GM19467 (cell line): Measurements from ENCODE around the gene ZNF496.

Source experiments
- ATAC-seq: cut with Tn5 transposase; IDR thresholded peaks from one replicate; pipeline ENCODE4 v1.9.1; 2021; ENCODE audit warnings: mild to moderate bottlenecking, moderate library complexity; ENCODE audit not compliant: unreplicated experiment

ZNF496 gene

DNA sequence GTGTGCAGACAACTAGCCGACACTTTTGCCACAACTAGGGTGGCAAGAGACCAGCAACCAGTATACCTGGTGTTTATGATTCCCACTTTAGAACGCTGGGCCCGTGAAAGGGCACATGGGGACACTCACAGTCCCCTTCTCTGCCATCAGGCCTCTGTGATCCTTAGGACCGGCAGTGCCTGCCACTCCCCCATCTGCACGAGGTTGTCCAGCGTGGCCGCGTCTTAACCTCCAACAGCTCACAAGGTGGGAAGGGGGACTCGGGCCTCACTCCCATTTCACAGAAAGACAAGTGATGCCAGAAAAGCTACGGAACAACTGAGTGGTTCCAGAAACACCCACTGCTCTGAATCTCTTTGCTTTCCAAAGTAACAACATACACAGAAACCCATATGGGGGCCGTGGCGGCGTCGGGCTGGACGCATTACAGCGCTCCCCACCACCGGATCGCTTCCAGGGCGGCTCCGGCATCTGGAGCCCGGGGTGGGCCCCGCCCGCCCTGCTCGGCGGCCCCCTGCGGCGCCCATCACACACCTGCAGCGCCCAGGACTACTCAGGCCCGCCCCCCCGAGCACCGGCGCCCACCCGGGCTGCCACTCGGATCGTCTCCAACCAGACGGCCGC, 1.0 kb downstream of the ZNF496 start:
- ATAC-seq = peak; percentile 22

DNA sequence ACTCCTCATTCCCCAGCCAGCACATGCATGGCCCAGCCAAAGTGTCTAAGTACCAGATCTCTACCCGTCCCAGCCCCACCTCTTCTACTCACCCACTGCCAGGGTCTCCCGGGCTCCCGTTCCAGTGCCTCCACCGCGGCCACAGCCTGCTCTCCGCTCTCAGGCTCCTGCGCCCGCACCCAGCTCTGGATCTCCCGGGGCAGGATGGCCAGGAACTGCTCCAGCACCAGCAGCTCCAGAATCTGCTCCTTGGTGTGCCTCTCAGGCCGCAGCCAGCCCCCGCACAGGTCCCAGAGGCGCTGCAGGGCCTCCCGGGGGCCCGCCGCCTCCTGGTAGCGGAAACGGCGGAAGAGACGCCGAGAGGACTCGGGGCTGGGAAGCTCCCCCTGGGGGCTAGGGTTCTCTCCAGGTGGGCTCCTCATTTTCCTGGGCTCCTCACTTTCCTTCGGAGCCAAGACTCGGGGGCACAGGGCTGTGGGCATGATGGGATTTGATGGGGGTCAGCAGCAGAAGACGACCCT, 2.5 kb downstream of the ZNF496 start:
- ATAC-seq = no peak

DNA sequence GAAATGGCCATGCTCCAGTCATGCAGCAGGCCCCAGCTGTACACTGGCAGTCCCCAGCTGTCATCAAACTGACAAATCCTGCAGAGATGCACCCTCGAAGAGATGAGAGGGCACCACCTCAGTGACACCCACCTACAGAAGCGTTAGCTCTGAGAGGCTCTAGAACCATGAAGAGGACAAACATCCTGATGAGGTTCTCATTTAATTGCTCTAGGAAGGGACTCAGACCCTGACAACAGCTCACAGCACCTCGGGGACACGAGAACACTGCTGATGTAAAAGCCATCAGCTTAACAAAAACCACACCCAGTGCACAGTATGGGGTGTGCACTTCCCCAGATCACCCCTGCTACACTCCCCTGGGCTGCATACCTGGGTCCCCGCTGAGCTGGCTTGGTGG, 3.4 kb downstream of the ZNF496 start:
- ATAC-seq = no peak

DNA sequence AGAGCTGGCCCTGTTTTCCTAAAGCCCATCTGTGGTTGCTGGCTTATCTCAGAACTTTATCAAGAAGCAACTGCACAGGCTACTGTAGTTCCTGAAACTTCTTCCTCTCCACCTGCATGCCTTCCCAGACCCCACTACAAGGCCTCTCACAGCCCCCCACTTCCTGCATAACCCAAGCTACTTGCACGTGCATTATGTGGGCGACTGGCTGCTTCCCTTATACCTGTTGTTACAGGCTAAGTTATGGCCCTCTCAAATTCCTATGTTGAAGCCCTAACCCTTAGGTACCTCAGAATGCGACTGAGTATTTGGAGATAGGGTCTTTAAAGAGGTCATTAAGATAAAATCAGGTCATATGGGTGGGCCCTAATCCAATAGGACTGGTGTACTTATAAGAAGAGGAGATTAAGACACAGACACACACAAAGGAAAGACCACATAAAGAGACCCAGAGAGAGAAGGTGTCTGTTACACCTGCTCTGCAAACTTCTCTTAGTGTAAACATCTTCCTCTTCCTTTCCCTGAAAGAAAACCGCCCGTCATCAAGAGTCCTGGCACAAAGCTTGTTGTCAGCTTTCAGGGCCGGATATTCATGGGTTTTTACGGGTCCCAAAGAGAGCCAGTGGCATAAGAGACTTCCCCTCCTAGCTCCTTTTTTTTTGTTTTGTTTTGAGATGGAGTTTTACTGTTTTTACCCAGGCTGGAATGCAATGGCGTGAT, 5.1 kb downstream of the ZNF496 start:
- no peak for ATAC-seq

DNA sequence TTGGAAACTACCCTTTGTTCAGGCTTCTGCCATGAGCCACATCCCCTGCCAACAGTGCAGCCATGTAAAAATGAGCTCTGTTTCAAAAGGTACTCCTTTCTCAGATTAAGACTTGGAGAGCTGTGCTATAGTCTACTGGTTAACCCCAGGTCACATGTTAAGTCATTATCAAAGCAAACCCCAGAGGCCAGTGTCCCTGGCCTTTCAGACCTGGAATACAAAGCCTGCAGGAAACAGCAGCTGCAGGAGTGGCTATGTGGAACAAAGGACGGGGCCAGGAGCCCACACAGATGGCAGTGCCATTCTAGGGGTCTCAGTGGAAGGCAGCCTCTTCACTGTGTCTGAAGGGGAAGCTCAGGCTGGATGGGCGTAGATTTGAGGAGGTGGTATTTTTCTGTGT, 6.7 kb downstream of the ZNF496 start:
- no peak for ATAC-seq

DNA sequence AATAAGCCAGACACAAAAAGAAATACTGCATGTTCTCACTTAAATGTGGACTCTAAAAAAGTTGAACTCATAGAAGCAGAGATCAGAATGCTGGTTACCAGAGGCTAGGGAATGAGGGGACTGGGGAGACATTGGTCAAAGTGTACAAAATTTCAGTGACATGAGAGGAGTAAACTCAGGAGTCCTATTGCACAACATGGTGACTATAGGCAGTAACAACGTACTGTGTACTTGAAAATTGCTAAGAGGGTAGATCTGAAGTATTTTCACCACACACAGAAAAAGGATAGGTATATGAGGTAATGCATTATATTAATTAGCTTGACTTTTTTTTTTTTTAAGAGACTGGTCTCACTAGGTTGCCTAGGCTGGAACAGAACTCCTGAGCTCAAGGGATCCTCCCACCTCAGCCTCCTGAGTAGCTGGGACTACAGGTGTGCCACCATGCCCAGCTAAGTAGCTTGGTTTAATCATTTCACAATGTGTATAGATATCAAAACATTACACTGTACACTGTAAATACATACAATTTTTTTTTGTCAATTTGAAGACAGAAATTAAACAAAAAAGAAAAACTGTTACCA, 7.4 kb downstream of the ZNF496 start:
- ATAC-seq = no peak

DNA sequence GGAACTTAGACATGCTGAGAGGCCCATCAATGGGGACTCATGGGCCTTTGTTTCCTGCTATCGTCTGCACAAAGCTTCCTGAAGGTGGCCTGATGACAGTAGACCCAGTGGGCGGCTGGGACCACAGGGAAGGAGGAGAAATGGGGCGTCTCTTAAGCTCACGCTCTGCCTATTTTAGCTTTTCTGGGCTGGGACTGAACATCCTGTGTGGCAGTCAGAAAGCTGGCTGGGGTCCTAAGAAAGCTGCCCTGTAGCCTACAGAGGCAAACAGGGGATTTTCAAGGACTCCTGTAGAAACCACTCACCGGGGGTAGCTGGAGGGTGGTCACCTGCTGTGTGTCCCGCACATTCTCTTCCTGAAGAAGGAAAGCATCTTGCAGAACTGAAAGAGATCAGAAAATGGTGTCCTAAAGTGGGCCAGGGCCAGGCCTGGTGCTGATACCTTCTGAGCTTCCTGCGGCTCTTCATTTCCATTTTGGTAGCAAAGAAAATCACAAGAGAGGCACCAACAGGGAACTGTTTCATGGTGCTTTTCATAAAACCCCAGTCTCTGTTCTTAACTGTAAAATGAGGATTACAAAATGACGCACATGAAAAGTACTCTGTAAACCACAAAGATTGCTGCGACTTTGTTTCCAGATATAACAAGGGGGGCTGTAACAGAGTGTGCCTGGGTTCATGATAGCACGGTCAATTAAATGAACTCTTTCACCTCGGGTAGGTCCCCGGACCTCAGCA, 8.6 kb downstream of the ZNF496 start:
- ATAC-seq = no peak

DNA sequence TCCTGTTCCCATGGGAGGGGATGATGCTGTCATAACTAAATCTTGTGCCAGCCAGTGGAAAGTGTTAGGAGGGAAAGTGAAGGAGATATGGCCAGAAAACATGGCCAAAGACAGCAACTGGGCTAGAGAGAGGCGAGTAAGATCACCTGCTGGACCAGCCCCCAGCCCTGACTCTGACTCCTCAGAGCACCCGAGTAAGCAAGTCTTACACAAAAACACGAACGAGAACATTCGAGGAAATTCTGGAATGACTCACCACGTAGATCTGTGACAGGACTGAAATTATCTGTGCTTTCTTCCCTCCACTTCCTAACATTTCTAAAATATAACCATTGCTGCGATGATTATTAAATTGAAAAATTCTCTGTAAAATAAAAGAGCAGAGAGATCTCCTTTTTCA, 9.2 kb downstream of the ZNF496 start:
- no peak for ATAC-seq

DNA sequence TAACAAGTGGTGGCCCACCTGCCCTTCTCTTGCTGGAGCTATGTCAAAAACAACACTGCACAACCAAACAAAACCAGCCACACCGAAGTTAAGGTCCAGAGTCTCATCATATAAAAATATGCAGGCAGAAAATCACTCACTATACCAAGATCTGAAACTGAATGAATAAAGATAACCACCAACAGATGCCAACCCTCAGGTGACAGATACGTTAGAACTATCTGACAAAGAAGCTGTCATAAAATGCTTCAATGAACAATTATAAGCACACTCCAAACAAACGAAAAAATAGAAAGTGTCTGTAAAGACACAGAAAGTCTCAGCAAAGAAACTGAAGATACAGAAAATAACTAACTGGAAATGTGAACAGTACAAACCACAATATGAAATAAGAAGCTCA, 14.0 kb downstream of the ZNF496 start:
- peak; percentile 52 for ATAC-seq

DNA sequence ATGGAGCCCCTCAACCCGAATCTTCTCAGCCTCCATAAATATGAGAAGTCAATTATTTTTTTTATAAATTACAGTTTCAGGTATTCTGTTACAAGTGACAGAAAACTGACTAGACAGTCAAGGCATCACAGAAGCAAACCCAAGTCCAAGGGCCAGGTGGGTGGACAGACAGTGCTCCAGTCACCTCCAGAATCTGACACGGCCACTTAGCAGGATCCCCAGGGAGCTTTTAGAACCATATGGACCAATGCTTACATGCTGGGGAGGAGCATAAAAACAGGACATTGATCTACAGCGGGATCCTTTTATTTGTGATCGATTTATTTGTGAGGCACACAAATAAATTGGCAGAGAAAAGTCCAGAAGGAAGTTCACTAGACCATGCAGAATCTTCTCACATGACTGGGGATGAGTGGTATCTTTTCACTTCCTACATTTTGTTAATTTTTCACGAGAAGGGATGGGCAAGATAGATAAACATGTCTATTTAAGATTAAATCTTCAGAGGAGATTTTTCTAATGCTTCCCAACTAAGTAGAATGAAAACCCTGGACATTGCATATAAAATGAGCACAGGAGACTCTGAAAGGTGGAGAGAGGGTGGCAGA, 15.0 kb downstream of the ZNF496 start:
- no peak for ATAC-seq

DNA sequence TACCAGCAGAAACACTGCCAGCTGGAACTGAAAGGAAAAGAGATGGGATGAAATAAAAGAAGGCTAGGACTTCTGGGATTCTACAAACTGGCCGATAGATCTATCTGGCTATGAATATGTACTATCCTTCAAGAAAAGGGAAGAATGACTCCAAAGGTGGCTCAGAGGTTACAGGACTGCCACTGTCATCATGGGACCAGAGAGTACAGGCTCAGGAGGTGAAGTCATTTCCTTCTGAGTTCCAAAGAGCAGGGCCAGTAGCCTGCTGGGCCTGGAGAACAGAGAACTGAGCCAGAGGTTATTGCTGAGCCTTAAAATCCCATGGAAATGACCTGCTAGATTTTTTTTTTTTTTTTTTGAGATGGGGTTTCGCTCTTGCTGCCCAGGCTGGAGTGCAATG, 27.6 kb downstream of the ZNF496 start:
- no peak for ATAC-seq

DNA sequence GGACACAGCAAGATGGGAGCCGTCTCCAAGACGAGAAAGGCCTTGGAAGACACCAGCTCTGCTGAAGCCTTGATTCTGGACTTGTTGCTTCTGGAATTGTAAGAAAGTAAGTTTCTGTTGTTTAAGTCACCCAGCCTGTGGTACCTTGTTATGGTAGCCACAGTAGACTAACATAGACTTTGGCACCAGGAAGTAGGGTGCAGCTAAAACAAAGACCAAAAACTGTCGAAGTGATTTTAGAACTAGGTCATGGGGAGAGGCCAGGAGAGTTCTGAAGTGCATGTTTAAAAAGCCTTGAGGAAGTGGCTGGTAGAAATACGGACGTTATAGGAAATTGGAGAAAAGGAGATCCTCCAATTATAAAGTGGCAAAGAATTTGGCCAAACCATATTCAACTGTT, 28.5 kb downstream of the ZNF496 start:
- ATAC-seq = no peak

DNA sequence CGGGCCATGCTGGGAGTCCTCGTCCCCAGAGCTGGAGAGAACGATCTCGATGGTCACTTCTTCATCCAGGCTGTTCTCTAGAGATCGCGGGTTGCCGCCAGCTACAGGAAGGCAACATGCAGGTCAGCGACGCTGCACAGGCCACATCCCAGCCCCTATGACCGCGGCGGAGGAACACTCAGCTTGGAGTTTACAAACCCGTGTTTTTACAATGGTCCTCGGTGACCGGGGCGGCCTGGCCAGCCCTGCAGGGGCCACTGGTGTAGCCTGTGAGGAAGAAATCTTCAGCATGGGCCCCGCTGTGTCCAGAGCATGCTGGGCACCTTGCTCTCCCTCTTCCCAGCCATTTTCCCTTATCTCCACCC, 30.5 kb downstream of the ZNF496 start:
- no peak for ATAC-seq

DNA sequence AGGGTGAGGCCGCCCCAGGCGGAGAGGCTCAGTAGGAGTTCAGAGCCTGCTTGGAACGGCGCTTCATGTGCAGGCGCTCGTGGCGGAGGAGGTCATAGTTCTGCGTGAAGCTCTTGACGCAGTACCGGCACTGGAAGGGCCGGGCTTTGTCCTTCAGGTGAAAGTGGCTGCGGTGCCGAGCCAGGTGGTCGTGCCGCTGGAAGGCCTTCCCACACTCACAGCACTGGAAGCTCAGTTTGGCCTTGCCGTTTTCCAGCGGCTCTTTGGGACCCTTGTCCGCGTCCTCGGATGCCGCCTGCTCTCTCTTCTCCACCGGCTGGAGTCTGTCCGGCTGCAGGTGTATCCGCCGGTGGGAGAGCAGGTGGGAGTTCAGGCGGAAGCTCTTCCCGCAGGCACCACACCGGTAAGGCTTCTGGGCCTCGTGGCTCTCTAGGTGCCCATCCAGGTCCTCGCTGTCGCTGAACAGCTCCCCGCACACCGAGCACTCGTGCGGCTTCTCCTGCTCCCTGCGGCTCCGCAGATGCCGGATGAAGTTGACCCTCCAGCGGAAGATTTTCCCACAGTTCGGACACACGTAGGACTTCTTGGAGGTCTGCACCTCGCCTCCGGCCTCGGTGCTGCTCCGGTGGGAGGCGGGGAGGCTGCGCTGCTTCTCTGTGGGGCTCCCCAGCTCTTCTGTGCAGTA, 31.0 kb downstream of the ZNF496 start:
- ATAC-seq = no peak

DNA sequence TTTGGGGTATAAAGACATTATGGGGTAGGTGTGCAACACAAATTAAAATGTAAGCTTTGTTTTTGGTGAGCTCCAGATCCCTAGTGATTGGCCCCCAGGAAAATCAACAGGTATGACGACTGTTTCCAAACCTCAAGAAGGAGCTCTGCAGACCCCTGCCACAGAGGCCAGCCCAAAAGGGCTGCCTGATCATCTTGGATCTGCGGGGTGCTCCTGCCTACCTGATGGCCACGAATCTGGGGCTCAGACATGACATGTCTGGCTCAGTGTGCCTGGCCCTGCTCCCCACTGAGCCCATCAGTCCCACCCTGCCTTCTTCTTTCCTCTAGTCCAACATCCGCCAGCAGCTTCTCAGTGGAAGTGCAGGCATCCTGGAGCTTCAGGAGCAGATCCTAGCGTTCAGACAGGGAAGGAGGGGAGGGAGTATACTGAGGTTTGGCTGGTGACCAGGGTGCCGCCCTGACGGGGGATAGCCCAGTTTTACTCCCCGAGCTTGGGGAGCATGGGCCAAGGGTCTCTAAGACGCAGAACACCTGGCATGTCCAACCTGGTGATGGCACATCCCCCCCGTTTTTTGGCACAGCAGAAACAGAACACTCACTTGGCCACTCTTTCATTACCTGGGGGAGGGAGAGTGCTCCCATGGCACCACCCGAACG, 31.8 kb downstream of the ZNF496 start:
- no peak for ATAC-seq

DNA sequence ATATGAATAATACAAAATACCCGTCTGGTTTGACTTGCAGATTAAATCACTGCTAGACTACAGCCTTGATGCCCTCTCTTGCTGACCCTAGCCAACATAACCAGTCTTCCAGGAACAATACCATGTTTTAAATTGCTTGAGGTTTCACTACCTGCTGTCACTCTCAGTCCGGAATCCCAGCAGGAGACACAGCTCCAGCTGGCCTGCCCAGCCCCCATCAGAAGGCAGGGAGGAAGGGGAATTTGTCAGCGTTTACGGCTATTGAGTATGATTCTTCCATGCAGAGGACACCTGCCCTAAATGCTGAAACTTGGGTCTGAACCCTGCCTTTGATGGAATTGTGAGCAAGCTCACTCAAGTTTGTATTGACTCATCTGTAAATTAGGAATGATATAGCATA, 33.0 kb downstream of the ZNF496 start:
- no peak for ATAC-seq

DNA sequence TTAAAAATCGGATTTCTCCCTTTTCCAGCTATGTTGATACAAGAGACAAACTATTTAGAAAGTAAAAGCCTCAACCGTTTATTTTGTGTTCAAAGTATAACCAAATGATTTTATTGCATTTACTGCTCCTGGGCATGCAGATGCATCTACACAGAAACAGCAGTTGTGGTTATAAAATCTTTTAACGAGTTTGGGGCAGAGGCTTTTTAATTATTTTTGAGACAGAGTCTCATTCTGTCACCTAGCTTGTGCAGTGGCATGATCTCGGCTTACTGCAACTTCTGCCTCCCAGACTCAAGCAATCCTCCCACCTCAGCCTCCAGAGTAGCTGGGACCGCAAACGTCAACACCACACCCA, 33.6 kb downstream of the ZNF496 start:
- no peak for ATAC-seq

DNA sequence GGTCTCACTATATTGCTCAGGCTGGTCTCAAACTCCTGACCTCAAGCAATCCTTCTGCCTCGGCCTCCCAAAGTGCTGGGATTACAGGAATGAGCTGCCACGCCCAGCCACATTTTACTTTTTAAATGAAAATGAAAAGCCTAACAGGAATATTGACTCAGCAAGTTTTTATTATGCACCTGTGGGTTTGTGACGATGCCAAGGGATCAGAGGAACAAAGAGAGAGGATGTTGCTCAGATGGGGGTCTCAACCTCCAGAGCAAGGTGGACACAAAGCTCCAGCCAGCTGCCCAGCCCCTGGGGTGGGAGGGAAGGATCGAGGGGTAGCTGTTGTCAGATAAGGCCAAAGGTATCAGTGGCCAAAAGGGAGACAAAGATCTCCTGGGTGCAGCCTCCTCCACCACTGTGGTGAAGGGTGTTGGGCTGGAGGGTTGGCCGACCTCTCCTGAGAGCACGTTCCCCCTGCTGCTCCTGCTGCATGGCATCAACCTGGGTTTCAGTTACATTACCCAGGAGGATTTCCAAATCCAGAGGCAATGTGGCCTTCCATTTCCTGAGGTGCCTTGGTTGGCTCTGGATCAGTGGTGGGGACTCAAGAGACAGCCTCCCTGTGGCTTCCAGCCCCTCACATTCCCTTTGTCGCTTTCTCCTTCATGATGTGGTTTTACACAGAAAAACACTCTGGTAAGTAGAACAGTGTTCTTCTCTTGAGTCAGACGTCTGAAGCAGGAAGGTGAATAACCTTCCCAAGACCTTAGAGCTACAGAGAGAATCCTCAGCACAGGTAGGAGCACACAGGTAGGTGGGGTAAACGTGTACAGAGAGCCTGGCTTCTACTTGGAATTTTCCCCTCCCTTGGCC, 34.2 kb downstream of the ZNF496 start:
- no peak for ATAC-seq

DNA sequence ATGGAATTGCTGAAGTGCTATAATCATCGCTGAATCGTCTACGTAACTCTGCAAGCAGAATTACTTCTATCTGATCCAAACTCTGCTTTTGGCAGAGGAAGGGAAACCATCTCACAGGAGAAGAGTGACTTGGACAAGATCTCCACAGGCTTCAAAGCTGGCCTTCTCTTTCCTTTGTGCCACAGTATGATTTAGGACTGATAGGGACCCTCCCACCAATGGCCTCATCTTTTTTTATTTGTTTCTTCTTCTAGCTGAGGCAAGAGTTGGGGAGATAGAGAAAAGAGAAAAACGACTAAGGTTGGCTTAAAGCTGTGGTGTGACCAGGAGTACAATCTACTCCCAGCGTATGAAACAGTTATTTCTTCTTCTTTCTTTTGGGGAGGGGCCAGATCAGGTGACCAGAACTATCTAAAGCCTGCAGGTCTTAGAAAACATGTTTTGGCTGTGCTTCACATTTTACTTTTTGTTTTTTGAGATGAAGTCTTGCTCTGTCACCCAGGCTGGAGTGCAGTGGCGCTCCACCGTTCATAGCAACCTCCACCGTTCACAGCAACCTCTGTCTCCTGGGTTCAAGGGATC, 35.0 kb downstream of the ZNF496 start:
- ATAC-seq = no peak
